Stimulated activated CD4-positive, alpha-beta T cell treated with anti-CD3 and anti-CD28 coated beads, TNF-alpha, amount 100 ng/mL, for 4 hours (primary cell): ENCODE measurements around the gene HRC.
"Not testable (repeated sequence)": the region's sequence is repeated elsewhere in the genome, so short reads cannot be mapped to it uniquely, and the experiment has no call there.

Experiments used
- DNase-seq, 3 experiments: peaks; one replicate each; pipeline ENCODE4 v3.0.0-alpha.2; 2020; ENCODE audit warnings: low read depth in 3 of 3

Gene HRC

GRCh38 chr19:49160450-49161189, 5.4 kb upstream of the HRC start:
- DNase-seq = no peak

- DNase-seq = peak in 1 of 3 experiments; percentile 27
Measured at GRCh38 chr19:49157445-49158224, 2.4 kb upstream of the HRC start, which contains the start of gene TRPM4. Gene TRPM4 (plus strand): TSS chr19:49157792. CDS start chr19:49157867, 75 bp downstream.

GRCh38 chr19:49155820-49156346, 687 bp upstream of the HRC start:
- no peak for DNase-seq

GRCh38 chr19:49154279-49154678, 917 bp downstream of the HRC start:
- no peak for DNase-seq

- no peak for DNase-seq
Measured at GRCh38 chr19:49153167-49153809, 1.9 kb downstream of the HRC start.

- no peak for DNase-seq
Measured at GRCh38 chr19:49152119-49152550, 3.1 kb downstream of the HRC start.

- no peak for DNase-seq
Measured at GRCh38 chr19:49151267-49152118, 3.7 kb downstream of the HRC start.

GRCh38 chr19:49150944-49151243, 4.3 kb downstream of the HRC start:
- no peak for DNase-seq

- no peak for DNase-seq
Measured at GRCh38 chr19:49150106-49150943, 4.9 kb downstream of the HRC start.

GRCh38 chr19:49149652-49150105, 5.5 kb downstream of the HRC start:
- DNase-seq = no peak

- DNase-seq = peak; percentile 62 to 70 (median 64)
Measured at GRCh38 chr19:49148784-49149651, 6.2 kb downstream of the HRC start.

- no peak for DNase-seq
Measured at GRCh38 chr19:49148044-49148682, 7.0 kb downstream of the HRC start.

GRCh38 chr19:49146408-49146770, 8.8 kb downstream of the HRC start:
- DNase-seq = not testable (repeated sequence)

- DNase-seq = peak; percentile 59 to 72 (median 61)
Measured at GRCh38 chr19:49145573-49146407, 9.4 kb downstream of the HRC start.

GRCh38 chr19:49142866-49143335, 12.3 kb downstream of the HRC start:
- DNase-seq = peak in 2 of 3 experiments; percentile 27 to 41

- DNase-seq = no peak
Measured at GRCh38 chr19:49141352-49141751, 13.8 kb downstream of the HRC start.

GRCh38 chr19:49140951-49141350, 14.2 kb downstream of the HRC start:
- DNase-seq = no peak

- DNase-seq = no peak
Measured at GRCh38 chr19:49136771-49137171, 18.4 kb downstream of the HRC start.
